ENCODE measurements around the gene DCPS. TPM values are rescaled to one million over a fixed set of nuclear protein-coding genes. Genes with fewer than 3 reads are reported as not detected.

The DCPS gene
- total and polyA plus RNA-seq, 4 donors = 10.7 to 26.3 (median 20.4) TPM

GRCh38 chr11:126327281-126328000 lies 23.6 kb downstream of the DCPS start:
- no peak overlapping the region for H3K27ac ChIP-seq (ENCODE audit: low read depth in 1 of 2, low read length in 1 of 2)
- no peaks in the 10 kb centered on the region for H3K9me3 ChIP-seq (ENCODE audit: control insufficient read depth in 4 of 4, insufficient read depth in 3 of 4, low read length in 3 of 4)
- 86 to 90% methylated on average over 17 of the region's 17 CpGs for WGBS, 2 donors
- peaks cover 0 to 2% (median 0%) of the 10 kb centered on the region in 5 donors for H3K4me1 ChIP-seq (ENCODE audit: control insufficient read depth in 5 of 5, insufficient read depth in 5 of 5, low read length in 5 of 5)
- peaks cover 0 to 8% (median 5%) of the 10 kb centered on the region in 4 donors for H3K36me3 ChIP-seq (ENCODE audit: control insufficient read depth in 4 of 4, insufficient read depth in 4 of 4, low read length in 4 of 4)
- H3K9ac ChIP-seq (ENCODE audit: insufficient read depth in 1 of 2, low read length in 2 of 2) = no peak overlapping the region
- no peak overlapping the region for H3K4me3 ChIP-seq
- H3K27me3 ChIP-seq (ENCODE audit: control insufficient read depth in 3 of 3, insufficient read depth in 3 of 3, low read length in 2 of 3) = no peaks in the 10 kb centered on the region
- ATAC-seq (ENCODE audit: insufficient read depth, low FRiP score) (no peak), DNase-seq (no peak)
- TF ChIP-seq CTCF (IDR thresholded peaks at IDR 0.05; ENCODE audit: control extremely low read depth, extremely low read depth) = no peak

- ATAC-seq (ENCODE audit: insufficient read depth, low FRiP score) (no peak), DNase-seq (no peak)
- no peak overlapping the region for H3K4me3 ChIP-seq
- TF ChIP-seq CTCF (IDR thresholded peaks at IDR 0.05; ENCODE audit: control extremely low read depth, extremely low read depth) = no peak
- H3K9ac ChIP-seq (ENCODE audit: insufficient read depth in 1 of 2, low read length in 2 of 2) = no peak overlapping the region
- peaks cover 0 to 8% (median 6%) of the 10 kb centered on the region in 4 donors for H3K36me3 ChIP-seq (ENCODE audit: control insufficient read depth in 4 of 4, insufficient read depth in 4 of 4, low read length in 4 of 4)
- H3K9me3 ChIP-seq (ENCODE audit: control insufficient read depth in 4 of 4, insufficient read depth in 3 of 4, low read length in 3 of 4) = no peaks in the 10 kb centered on the region
- 92 to 95% methylated on average over 20 of the region's 20 CpGs for WGBS, 2 donors
- H3K27me3 ChIP-seq (ENCODE audit: control insufficient read depth in 3 of 3, insufficient read depth in 3 of 3, low read length in 2 of 3) = no peaks in the 10 kb centered on the region
- no peak overlapping the region for H3K27ac ChIP-seq (ENCODE audit: low read depth in 1 of 2, low read length in 1 of 2)
- H3K4me1 ChIP-seq (ENCODE audit: control insufficient read depth in 5 of 5, insufficient read depth in 5 of 5, low read length in 5 of 5) = peaks cover 0 to 2% (median 0%) of the 10 kb centered on the region in 5 donors
These were observed 24.1 kb downstream of the DCPS start for GRCh38 chr11:126328001-126328390.

GRCh38 chr11:126328444-126328843 lies 24.6 kb downstream of the DCPS start:
- 95 to 98% methylated on average over 12 of the region's 12 CpGs for whole genome bisulfite sequencing, 2 donors
- no peak for TF ChIP-seq CTCF (IDR thresholded peaks at IDR 0.05; ENCODE audit: control extremely low read depth, extremely low read depth)
- ATAC-seq (ENCODE audit: insufficient read depth, low FRiP score) = no peak
- Histone ChIP-seq H3K4me3 (no peak overlapping the region), H3K27me3 (ENCODE audit: control insufficient read depth in 3 of 3, insufficient read depth in 3 of 3, low read length in 2 of 3) (no peaks in the 10 kb centered on the region), H3K27ac (ENCODE audit: low read depth in 1 of 2, low read length in 1 of 2) (no peak overlapping the region), H3K36me3 (ENCODE audit: control insufficient read depth in 4 of 4, insufficient read depth in 4 of 4, low read length in 4 of 4) (peaks cover 0 to 8% (median 7%) of the 10 kb centered on the region in 4 donors), H3K9me3 (ENCODE audit: control insufficient read depth in 4 of 4, insufficient read depth in 3 of 4, low read length in 3 of 4) (no peaks in the 10 kb centered on the region), H3K9ac (ENCODE audit: insufficient read depth in 1 of 2, low read length in 2 of 2) (no peak overlapping the region), H3K4me1 (ENCODE audit: control insufficient read depth in 5 of 5, insufficient read depth in 5 of 5, low read length in 5 of 5) (peaks cover 0 to 2% (median 0%) of the 10 kb centered on the region in 5 donors)
- no peak for DNase-seq

Data from lung (tissue), 12 donors.